ENCODE data around the gene TCOF1. TPM values are rescaled to one million over a fixed set of nuclear protein-coding genes. Genes with fewer than 3 reads are reported as not detected.

Gene TCOF1
- total RNA-seq, 2 experiments from 2014 or later = 40.4 to 43.2 TPM

- no peak for DNase-seq
- Histone ChIP-seq H3K27me3 (ENCODE audit: control insufficient read depth in 1 of 2, insufficient read depth in 2 of 2, low read length in 2 of 2) (no peaks in the 10 kb centered on the region), H3K27ac (ENCODE audit: low read depth in 1 of 2, low read length in 2 of 2) (no peak overlapping the region), H3K4me1 (ENCODE audit: insufficient read depth, low read length) (peaks cover 8% of the 10 kb centered on the region), H3K4me3 (ENCODE audit: low read length) (no peak overlapping the region), H3K9me3 (ENCODE audit: control insufficient read depth in 1 of 2, insufficient read depth in 1 of 2, low read length in 2 of 2) (no peaks in the 10 kb centered on the region), H3K36me3 (ENCODE audit: insufficient read depth, low read length) (no peaks in the 10 kb centered on the region)
- ChIA-PET POLR2A (no interaction called here), CTCF (no interaction called here)
- TF ChIP-seq CTCF (IDR thresholded peaks at IDR 0.05) = no peak
- Mint-ChIP-seq H3K4me1 (ENCODE audit: low read depth) (peaks cover 4% of the 10 kb centered on the region), H3K9me3 (no peaks in the 10 kb centered on the region), H3K27me3 (no peaks in the 10 kb centered on the region), H3K27ac (no peak overlapping the region), H3K4me3 (no peak overlapping the region), H3K36me3 (ENCODE audit: low read depth) (no peaks in the 10 kb centered on the region)
- no peak for ATAC-seq (ENCODE audit: poor library complexity)
- intact Hi-C loops (cut with DNase I, micrococcal nuclease) = no loop called here
Observed at GRCh38 chr5:150345716-150346115, 11.8 kb upstream of the TCOF1 start.

- Mint-ChIP-seq H3K27ac (no peak overlapping the region), H3K9me3 (no peaks in the 10 kb centered on the region), H3K4me3 (no peak overlapping the region), H3K4me1 (ENCODE audit: low read depth) (peaks cover 13% of the 10 kb centered on the region), H3K27me3 (no peaks in the 10 kb centered on the region), H3K36me3 (ENCODE audit: low read depth) (no peaks in the 10 kb centered on the region)
- intact Hi-C loops (cut with DNase I, micrococcal nuclease) = no loop called here
- H3K27me3 ChIP-seq (ENCODE audit: control insufficient read depth in 1 of 2, insufficient read depth in 2 of 2, low read length in 2 of 2) = no peaks in the 10 kb centered on the region
- no peak overlapping the region for H3K4me3 ChIP-seq (ENCODE audit: low read length)
- CTCF ChIA-PET = no interaction called here
- no peak for TF ChIP-seq CTCF (IDR thresholded peaks at IDR 0.05)
- DNase-seq (no peak), ATAC-seq (ENCODE audit: poor library complexity) (no peak)
- no peak overlapping the region for H3K27ac ChIP-seq (ENCODE audit: low read depth in 1 of 2, low read length in 2 of 2)
- POLR2A ChIA-PET = no interaction called here
- H3K4me1 ChIP-seq (ENCODE audit: insufficient read depth, low read length) = peaks cover 16% of the 10 kb centered on the region
- H3K36me3 ChIP-seq (ENCODE audit: insufficient read depth, low read length) = no peaks in the 10 kb centered on the region
- H3K9me3 ChIP-seq (ENCODE audit: control insufficient read depth in 1 of 2, insufficient read depth in 1 of 2, low read length in 2 of 2) = no peaks in the 10 kb centered on the region
Observed at GRCh38 chr5:150346592-150346991, 10.9 kb upstream of the TCOF1 start.

GRCh38 chr5:150347003-150347402 lies 10.5 kb upstream of the TCOF1 start:
- Histone ChIP-seq H3K4me3 (ENCODE audit: low read length) (no peak overlapping the region), H3K27me3 (ENCODE audit: control insufficient read depth in 1 of 2, insufficient read depth in 2 of 2, low read length in 2 of 2) (no peaks in the 10 kb centered on the region), H3K9me3 (ENCODE audit: control insufficient read depth in 1 of 2, insufficient read depth in 1 of 2, low read length in 2 of 2) (no peaks in the 10 kb centered on the region), H3K27ac (ENCODE audit: low read depth in 1 of 2, low read length in 2 of 2) (no peak overlapping the region), H3K4me1 (ENCODE audit: insufficient read depth, low read length) (peaks cover 16% of the 10 kb centered on the region), H3K36me3 (ENCODE audit: insufficient read depth, low read length) (no peaks in the 10 kb centered on the region)
- H3K9me3 Mint-ChIP-seq = no peaks in the 10 kb centered on the region
- no peak for TF ChIP-seq CTCF (IDR thresholded peaks at IDR 0.05)
- intact Hi-C loops (cut with DNase I, micrococcal nuclease) = no loop called here
- no peak overlapping the region for H3K4me3 Mint-ChIP-seq
- DNase-seq (no peak), ATAC-seq (ENCODE audit: poor library complexity) (no peak)
- no peak overlapping the region for H3K27ac Mint-ChIP-seq
- ChIA-PET POLR2A (no interaction called here), CTCF (no interaction called here)
- peaks cover 14% of the 10 kb centered on the region for H3K4me1 Mint-ChIP-seq (ENCODE audit: low read depth)
- H3K36me3 Mint-ChIP-seq (ENCODE audit: low read depth) = no peaks in the 10 kb centered on the region
- no peaks in the 10 kb centered on the region for H3K27me3 Mint-ChIP-seq
